GM18505 (cell line): ENCODE measurements around the gene ZBTB42.

Experiments used
- ATAC-seq: cut with Tn5 transposase; IDR thresholded peaks from one replicate; pipeline ENCODE4 v1.9.1; 2021; ENCODE audit not compliant: unreplicated experiment
- POLR2A ChIP-seq: IDR thresholded peaks from 4 replicates; pipeline ENCODE4 v1.6.1; 2011; ENCODE audit warnings: borderline replicate concordance; ENCODE audit not compliant: insufficient read depth, insufficient read length; ENCODE audit errors: extremely low read depth

The ZBTB42 gene

GRCh38 chr14:104800771-104801519 is at the start of gene ZBTB42:
ZBTB42 (plus strand) TSS chr14:104801101; CDS start chr14:104801198, 97 bp downstream.
- peak; percentile 43 for ATAC-seq
- no peak for TF ChIP-seq POLR2A

- TF ChIP-seq POLR2A = no peak
- ATAC-seq = no peak
Observed at GRCh38 chr14:104751539-104752422, 49.1 kb upstream of the ZBTB42 start.

- no peak for ATAC-seq
- TF ChIP-seq POLR2A = peak; percentile 47
Observed at GRCh38 chr14:104752423-104752734, 48.5 kb upstream of the ZBTB42 start.

GRCh38 chr14:104752735-104753527 is 48.0 kb upstream of the ZBTB42 start, which contains the start of gene SIVA1:
SIVA1 (plus strand) TSS chr14:104753147; CDS start chr14:104753202, 55 bp downstream.
- peak; percentile 76 for TF ChIP-seq POLR2A
- ATAC-seq = peak; percentile 86

- TF ChIP-seq POLR2A = no peak
- ATAC-seq = no peak
Observed at GRCh38 chr14:104753528-104754212, 47.2 kb upstream of the ZBTB42 start.

GRCh38 chr14:104754213-104754851 is 46.6 kb upstream of the ZBTB42 start:
- ATAC-seq = no peak
- no peak for TF ChIP-seq POLR2A

- TF ChIP-seq POLR2A = no peak
- ATAC-seq = no peak
Observed at GRCh38 chr14:104755621-104756020, 45.3 kb upstream of the ZBTB42 start.

GRCh38 chr14:104756477-104757237 is 44.2 kb upstream of the ZBTB42 start:
- no peak for TF ChIP-seq POLR2A
- no peak for ATAC-seq

GRCh38 chr14:104757238-104757585 is 43.7 kb upstream of the ZBTB42 start:
- TF ChIP-seq POLR2A = no peak
- no peak for ATAC-seq

GRCh38 chr14:104757681-104758392 is 43.1 kb upstream of the ZBTB42 start:
- TF ChIP-seq POLR2A = no peak
- ATAC-seq = no peak
